NOMO-1 treated with DMSO at 0.1 percent for 48 hours (cell line): Measurements from ENCODE around the gene MRPL53.
A peak's percentile ranks its signal among the peaks of the same experiment; 100 is the strongest.

Experiments
- DNase-seq: peaks from one replicate; lab custom pipeline; 2025; ENCODE audit not compliant: unreplicated experiment; lab: John Stamatoyannopoulos, UW

Gene MRPL53

DNA sequence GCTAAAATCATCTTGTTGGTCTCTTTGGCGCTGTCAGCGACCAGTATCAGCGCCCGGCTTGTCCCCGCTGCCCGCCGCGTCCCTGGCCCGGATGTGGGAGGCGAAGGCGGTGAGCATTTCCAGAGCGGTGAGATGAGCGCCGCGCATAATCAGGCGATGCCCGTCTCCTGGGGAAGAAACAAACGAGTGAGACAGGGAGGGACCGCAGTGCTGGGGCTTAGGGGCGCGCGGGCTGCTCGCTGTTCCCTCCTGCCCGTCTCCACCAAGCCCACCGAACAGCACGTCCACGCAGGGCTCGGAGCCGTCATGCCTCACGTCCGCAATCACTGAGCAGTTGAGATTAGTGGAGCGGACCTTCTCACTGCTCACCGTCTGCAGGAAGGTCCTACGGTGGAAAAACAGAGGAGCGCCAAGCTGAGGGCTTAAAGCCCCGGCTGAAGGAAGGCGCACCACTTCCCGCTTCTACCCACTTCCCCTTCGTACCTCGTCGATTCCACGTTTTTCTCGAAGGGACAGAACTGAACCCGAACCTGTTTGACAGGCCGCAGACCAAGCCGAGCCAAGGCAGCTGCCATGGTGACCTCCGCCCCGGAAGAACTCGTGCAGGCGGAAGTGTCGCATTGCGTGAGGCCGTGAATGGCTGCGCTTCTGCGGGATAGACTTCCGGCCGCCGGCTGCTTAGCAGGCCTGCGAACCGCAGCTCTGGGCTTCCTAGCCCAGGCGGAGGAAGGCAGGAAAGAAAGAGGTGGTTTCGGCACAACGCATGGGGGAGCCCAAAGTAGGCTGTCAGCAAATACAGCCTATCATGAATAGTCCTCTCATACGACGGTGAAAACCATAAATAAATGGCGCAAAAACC is at the start of gene MRPL53:
Gene MRPL53 (minus strand): TSS at position 595 of the 859 bp plus-strand sequence. CDS start 20 bp downstream, at position 575.
- peak; percentile 89 for DNase-seq

DNA sequence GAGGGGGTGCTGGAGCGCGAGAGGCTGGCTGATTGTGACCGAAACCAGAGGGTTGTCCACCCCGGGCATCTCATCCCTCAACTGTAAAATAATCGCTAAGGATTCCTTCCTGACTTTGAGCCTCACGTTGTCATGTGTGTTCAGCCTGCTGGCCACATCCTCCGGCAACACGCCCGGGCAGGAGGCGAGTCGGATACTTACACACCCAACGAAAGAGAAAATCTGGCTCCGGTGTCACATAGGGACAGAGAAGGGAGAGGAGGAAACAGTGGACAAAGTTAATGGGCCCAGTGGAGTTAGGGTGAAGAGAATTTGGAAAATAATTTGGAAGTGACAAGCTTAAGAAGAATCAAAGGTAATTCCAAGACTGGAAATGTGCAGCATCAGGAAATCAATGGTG is 44.2 kb upstream of the MRPL53 start:
- no peak for DNase-seq

DNA sequence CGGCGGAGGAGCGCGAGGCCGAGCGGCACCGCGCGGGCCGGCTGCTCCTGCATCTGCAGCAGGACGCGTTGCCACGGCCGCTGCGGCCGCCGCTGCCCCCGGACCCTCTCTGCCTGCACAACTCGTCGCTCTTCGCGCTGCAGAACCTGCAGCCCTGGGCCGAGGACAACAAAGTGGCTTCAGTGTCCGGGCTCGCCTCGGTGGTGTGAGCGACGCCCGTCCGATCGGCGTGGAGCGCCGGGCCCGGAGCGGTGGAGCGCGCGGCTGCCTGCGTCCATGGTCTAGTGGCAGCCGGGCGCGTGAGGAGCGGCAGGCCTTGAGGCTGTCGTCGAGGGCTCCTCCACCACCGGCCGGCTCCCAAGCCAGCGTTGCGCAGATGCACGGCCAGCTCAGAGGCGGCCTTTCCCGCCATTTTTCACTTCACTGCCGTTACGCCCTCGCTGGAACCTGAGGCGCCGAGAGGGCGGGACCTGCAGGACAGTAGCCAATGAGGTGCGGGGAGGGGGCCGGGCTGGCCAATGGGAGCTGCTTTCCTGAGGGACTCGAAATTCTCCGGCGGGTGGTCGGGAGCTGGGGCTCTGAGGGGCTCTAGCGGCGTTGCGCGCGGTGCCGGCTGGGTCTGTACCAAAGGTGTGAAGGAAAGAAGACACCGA is 43.6 kb upstream of the MRPL53 start:
- DNase-seq: no peak

DNA sequence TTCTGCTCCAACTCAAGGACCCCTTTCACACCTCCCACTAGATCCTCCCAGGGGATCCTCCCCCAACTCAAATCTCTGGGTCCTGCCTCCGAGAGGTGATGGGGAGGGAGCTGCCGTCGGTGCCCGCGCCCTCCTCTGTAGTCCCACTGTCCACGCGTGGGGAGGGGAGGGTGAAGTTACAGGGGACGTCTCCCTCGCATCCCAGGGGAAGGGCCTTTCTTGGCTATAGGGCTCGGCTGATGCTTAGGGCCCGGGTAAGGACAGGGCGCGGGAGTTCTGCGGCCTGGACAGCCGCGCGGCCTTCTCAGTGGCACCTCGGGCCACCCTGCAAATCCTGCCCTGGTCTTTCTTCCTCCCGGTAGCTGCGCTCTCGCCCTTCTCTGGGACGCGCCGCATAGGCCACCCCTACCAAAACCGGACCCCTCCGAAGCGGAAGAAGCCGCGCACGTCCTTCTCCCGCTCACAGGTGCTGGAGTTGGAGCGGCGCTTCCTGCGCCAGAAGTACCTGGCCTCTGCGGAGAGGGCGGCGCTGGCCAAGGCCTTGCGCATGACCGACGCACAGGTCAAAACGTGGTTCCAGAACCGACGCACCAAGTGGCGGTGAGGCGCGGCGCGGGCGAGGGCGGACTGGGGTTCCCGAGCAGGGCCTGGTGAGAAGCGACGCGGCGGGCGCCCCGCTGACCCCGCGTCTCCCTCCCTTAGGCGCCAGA is 42.9 kb upstream of the MRPL53 start:
- DNase-seq: no peak

DNA sequence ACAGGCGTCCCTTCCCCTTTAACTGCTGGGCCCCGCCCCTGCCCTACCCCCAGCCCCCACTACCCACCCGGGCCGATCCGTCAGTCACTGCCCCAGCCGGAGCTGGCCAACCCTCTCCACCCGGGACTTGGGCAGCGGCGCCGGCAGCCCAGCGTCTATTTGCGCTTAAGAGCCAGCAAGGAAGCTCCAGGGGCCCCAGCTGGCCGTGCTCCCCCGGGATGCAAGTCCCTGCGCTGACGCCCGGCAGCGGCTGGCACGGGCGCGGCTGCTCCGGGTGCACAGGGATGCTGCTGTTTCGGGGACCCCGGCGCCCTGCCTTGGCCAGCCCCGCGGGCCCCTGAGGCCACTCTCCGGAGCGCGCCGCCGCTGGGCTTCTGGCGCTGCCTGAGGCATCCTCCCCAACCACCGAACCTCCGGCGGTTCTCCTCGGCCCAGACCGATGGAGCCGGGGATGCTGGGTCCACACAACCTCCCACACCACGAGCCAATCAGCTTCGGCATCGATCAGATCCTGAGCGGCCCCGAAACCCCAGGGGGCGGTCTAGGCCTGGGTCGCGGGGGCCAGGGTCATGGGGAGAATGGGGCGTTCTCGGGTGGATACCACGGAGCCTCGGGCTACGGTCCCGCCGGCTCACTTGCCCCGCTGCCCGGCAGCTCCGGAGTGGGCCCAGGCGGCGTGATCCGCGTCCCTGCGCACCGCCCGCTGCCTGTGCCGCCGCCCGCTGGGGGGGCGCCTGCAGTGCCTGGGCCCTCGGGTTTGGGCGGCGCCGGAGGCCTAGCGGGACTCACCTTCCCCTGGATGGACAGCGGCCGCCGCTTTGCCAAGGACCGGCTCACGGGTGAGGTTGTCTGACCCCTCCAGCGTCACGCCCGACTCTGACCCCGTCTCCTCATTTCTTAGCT is 42.1 kb upstream of the MRPL53 start, which contains the start of gene TLX2:
Gene TLX2 (plus strand): TSS at position 83 of the 903 bp plus-strand sequence. CDS start 357 bp downstream, at position 440.
- DNase-seq: no peak

DNA sequence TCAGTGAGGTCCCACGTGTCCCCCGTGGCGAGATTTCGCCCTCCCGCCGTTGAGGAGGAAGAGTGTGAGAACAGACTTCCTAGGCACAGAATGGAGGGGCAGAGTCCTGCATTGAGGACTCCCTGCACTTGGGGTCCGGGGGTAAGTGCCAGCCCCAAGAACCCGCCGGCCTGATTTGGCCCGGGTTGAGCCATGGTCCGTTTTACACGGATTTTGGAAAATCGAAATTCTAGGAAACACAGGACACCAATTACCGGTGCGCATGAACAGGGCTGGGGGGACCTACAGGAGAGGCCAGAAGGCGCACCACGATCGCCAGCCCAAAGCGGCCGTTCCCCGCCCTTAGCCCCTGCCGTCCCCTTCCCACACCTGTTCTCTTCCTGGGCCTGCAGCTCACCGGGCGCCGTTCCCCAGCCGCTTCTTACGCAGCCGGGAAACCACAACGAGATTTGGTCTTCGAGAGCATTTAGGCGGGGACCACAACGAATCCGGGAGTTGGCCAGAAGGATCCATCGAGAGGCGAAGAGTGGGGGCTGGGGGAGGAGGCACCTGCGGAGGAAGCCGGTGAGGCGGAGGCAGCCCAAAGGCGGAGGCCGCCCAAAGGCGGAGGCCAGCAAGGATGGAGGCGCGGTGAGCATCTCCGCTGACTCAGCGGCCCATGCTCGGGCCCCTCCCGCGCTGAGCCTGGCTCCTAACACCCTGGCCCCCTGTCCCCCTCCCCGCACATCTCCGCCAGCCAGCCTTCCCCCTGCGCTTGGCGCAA is 41.3 kb upstream of the MRPL53 start:
- no peak for DNase-seq

DNA sequence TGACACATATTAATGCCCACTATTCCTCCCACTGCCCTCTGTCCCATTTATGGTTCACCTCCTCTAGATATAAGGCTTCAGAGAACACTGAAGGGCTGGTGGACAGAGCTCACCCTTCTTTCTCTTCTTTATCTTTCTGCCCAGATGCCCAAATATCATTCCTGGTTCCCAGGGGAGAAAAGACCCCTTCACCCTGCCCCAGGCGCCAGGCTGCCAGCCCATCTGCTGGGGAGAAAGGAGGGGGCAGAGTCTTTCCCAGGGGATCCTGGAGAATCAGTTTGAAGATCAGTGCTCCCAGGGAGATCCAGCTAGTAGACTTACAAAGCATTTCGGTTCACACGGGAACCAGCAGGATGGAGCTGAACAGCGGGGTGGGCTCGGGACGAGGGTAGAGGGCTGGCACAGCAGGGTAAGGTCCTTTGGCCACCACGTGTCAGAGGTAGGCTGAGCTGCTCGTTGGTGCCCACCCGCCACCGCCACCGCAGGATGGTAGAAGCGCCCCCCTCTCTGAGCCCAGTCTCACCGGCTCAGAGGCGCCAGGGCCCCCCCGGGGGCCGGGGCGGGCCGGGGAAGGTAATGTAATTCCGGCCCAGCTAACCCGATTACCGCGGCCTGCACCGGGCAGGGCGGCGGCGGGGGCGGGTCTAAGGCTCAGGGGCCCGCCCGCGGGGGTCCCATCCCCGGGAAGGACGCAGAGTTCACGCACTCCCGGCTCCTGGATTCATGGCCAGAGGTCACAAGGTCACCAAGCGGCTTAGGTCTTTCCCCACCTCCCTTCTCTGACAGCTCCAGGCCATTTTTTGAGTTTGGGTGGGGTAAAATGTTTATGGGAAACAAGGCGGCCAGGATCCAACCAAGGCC is 40.5 kb upstream of the MRPL53 start:
- no peak for DNase-seq

DNA sequence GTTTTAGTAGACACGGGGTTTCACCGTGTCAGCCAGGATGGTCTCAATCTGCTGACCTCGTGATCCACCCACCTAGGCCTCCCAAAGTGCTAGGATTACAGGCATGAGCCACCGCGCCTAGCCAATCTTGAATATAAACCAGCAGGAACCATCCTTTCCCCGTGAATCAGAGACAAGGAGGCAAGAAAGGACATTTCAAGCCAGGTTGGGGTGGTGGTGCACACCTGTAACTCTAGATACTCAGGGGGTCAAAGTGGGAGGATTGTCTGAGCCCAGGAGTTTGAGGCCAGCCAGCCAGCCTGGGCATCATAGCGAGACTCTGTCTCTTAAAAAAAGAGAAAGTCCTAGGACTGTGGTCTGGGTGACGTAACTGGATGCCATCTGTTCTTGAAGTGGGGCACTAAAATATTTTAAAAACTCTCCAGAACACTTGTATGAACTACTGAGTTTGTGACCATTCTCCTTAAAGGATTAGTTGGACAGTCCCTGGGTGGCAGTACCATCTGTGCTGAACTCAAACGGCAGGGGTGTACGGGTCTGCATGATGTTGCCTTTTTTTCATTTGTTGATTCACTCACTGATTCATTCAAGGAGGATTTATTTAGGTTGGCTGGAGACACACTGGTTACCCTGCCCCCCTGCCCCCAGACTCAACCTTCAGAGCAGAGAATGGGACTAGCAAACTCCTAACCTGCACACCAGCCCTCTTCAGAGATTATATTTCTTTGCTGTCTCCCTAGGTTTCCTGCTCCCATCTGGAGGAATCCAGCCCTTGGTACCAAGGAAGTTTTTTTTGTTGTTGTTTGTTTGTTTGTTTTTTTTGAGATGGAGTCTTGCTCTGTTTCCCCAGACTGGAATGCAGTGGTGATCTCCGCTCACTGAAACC is 38.9 kb upstream of the MRPL53 start:
- no peak for DNase-seq

DNA sequence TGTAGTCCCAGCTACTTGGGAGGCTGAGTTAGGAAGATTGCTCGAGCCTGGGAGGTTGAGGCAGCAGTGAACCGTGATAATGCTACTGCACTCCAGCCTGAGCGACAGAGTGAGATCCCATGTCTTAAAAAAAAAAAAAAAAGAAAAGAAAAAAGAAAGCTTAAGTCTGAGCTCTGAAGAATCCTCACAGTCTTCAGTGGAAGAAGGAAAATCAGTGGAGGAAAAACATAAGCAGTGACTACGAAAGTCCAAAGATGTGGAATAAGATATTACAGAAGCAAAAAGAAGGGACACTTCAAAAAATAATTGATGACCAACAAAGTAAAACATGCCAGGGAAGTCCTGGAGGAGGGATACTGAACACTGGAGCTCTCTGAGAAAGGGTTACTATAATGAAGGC is 37.8 kb upstream of the MRPL53 start:
- no peak for DNase-seq

DNA sequence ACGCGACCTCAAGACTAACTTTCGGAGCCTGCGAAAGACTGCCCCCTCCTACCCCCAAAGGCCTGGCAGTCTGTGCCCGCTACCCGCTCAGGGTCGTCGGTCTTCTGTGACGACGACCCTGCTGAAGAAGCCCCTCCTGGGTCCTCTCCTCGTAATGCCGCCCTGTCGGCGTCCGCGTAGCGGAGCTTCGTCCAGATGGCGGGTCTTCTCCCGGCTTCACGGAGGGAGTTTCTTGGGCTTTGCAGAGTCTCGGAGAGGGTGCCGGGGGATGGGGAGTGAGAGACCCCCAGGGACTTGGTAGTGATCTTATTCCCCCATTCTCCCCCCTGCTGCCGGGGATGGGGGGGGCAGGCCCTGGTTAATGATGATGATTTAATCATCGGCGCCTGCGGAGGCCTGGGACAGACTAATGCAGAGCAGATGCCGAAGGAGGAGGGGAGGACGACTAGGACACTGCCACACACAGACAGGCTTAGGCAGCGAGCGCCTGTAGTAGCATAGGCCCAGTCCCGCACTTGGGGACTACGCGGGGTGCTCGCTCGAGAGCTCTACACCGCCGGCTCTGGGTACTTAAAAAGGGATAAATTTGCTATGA is 35.5 kb upstream of the MRPL53 start:
- no peak for DNase-seq

DNA sequence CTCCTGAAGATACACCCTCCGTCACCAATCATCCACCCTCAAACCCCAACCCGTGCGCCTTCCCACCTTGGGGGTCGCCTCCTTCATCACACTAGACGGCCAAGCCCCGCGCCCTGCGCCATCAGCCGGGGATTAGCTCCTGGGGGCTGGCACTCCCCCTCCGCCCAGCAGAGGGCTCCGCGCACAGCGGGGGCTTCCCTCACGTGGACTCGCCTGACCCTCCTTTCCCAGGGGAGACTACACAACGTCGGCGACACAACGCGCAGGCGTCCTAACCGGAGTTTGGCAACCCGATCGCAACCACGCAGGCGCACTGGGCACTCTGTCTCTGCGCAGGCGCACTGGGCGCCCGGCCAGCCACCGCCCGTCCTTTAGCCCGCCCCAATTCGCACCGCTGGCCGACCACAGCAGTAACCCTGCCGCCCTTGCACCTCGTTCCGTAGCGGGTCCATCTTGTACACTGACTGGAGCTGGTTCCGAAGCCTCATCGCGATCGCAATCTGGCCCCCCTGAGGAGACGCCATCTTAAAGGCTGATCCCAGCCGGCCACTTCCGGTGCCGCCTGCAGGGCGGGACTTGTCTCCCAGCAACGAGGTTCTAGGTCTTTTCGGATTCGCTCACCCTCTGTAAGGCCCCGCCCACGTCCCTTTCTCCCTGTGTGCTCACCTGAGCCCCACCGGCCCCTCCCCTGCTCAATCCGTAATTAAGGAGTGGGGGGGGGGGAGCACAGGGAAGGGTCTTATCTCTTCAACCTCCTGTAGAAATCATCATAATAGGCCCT is 34.9 kb upstream of the MRPL53 start, which contains the start of gene PCGF1:
Gene PCGF1 (minus strand): TSS at position 551 of the 781 bp plus-strand sequence. CDS start 27 bp downstream, at position 524.
- DNase-seq: peak; percentile 93

DNA sequence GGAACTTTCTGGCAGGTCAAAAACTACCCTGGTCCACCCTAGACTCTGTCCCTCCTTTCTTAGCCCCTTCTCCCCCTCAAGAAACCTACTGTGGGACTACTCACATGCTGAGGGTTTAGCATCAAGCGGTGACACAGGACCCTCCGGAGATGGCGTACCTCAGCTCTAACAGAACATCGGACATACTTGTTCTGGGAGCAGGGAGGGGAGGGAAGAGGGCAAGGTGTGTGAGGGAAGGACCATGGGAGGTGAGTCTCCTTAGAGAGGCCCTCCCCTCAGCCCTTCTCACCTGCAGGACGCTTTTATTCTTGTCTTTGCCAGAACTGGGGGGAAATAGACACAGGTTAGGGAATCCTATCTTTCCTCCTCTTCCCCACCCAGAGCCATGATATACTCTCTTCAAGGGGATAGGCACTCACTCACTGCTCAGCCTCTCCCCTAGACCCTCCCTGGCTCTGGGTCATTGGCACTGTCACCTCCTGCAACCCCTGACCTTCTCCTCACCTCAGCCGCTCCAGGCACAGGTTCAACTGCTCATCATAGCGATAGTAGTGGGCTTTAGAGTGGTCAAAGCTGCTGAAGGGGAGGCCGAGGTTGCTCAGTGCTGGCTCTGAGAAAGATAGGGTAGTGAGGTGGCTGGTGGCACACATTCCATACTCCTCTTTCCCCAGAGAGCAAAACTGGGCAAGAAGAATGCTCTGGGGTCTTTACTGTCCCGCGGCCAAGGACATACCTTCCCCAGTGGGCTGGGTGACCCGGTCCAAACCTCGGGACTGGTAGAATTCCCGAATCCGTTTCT is 33.2 kb upstream of the MRPL53 start:
- DNase-seq: no peak

DNA sequence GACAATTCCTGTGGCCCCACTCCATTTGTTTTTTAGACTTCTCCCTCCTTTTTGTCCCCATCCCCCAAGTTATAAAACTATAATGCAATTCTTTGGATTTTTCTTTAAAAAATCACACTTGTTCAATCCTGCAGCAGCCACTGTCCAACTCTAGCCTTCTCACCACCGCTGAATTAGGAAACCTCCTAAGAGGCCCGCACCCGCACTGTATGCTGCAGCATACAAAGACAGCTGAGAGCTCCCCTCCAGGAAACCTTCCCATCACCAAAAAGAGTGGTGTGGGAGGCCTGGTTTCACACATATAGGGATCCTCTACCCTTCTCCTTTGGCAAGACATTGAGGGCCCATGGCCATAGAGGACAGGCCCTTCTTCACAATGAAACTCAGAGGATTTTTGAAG is 32.1 kb upstream of the MRPL53 start:
- no peak for DNase-seq

DNA sequence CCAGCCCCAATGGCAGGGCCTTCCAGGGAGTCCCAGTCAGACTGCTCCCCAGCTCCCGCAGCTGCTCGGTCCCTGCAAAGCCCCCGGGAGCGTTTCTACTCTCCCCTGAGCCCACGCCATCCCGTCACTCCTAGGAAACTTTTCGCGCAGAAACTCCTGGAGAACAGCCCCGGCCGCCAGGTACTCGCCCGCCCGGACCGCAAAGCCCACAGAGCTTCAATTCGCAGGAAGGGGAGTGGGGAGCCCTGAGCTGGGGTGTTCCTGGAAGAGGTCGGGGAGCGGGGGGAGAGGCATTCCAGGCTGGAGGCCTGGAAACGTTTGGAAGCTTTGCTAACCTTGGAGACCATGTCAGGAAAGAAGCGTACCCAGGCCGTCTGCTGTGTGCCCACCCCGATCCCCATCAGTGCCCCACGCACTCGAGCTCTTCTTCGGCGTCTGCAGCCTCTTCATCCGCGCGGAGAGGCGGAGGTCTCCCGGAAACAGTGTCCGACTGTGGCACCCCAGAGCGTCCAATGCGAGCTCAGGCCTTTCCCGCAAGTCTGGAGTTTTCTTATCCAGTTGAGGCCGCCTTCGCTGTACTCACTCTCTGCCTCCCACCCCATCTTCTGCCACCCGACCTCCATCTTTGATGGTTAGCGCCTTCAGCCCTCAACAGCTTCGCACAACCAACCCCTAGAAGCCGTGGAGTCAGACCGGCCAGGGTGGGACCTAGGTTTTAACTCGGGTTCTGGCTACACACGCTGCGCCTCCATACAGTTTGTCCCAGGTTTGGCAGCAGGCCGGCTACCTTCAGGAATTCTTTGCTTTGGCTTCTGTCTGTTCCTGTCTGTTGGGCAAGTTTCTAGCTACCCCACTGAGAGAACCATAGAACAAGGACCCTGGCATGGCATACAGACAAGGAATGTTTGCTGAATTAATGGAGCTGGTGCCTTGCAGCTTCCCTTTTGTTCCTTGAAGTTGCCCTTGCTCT is 31.3 kb upstream of the MRPL53 start:
- no peak for DNase-seq
